SK-N-SH (cell line): ENCODE data around the gene SPECC1L. TPM values are rescaled to one million over a fixed set of nuclear protein-coding genes. Genes with fewer than 3 reads are reported as not detected.
"Not testable (repeated sequence)": the region's sequence is repeated elsewhere in the genome, so short reads cannot be mapped to it uniquely, and the experiment has no call there.

ENCODE experiments used
- CTCF ChIA-PET: fragments of 300-600, 350-600 bp; formaldehyde crosslinking; extraction: SDS; loops from one replicate; lab custom pipeline; 2021; lab: Yijun Ruan, JAX
- POLR2A ChIA-PET: fragments of 350-600 bp; sonication (Branson Sonifier 250); formaldehyde crosslinking; extraction: SDS; loops from one replicate; lab custom pipeline; 2020; ENCODE audit warnings: antibody characterized with exemption, inconsistent platforms; lab: Yijun Ruan, JAX
- DNase-seq: peaks from one replicate; pipeline ENCODE4 v3.0.0; 2012
- H2AFZ ChIP-seq: fragments of 200-600 bp; sonication (generic); 2 replicates; pipeline ENCODE4 v1.8.1; 2016; ENCODE audit warnings: antibody characterized with exemption, mild to moderate bottlenecking, low read depth
- H3F3A ChIP-seq: fragments of 200-600 bp; sonication (generic); replicated peaks from 2 replicates; pipeline ENCODE3; 2016; ENCODE audit warnings: antibody characterized with exemption, mild to moderate bottlenecking; ENCODE audit not compliant: insufficient read depth
- H3K27ac ChIP-seq, 2 experiments: fragments of 200-500 bp in 1 of 2; fragments of 200-600 bp in 1 of 2; sonication (Bioruptor generic) in 1 of 2; sonication (generic), shearing (Covaris generic) in 1 of 2; 2 replicates each; pipeline versions ENCODE4 v1.5.1 to v1.6.1; 2014 to 2016; ENCODE audit warnings: low read depth in 2 of 2, inconsistent platforms in 1 of 2, low read length in 1 of 2, mild to moderate bottlenecking in 1 of 2, mixed read lengths in 1 of 2
- H3K27me3 ChIP-seq: fragments of 200-600 bp; sonication (generic), shearing (Covaris generic); 2 replicates; pipeline ENCODE4 v1.6.1; 2016; ENCODE audit warnings: mixed run types; ENCODE audit not compliant: insufficient read depth
- H3K36me3 ChIP-seq, 2 experiments: fragments of 200-500 bp in 1 of 2; fragments of 200-600 bp in 1 of 2; sonication (Bioruptor generic) in 1 of 2; sonication (generic) in 1 of 2; replicated peaks in 1 of 2; 2 replicates each; pipeline versions ENCODE3 to v1.5.1; 2014 to 2016; ENCODE audit warnings: low read length in 1 of 2, mild to moderate bottlenecking in 1 of 2; ENCODE audit not compliant: insufficient read depth in 2 of 2, control insufficient read depth in 1 of 2
- H3K4me1 ChIP-seq, 2 experiments: fragments of 200-500 bp in 1 of 2; fragments of 200-600 bp in 1 of 2; sonication (Bioruptor generic) in 1 of 2; sonication (generic), shearing (Covaris generic) in 1 of 2; 2 replicates each; pipeline versions ENCODE4 v1.5.1 to v1.6.1; 2014 to 2016; ENCODE audit warnings: low read depth in 1 of 2, low read length in 1 of 2, mixed run types in 1 of 2; ENCODE audit not compliant: insufficient read depth in 2 of 2, control insufficient read depth in 1 of 2
- H3K4me2 ChIP-seq: fragments of 200-600 bp; sonication (generic), shearing (Covaris generic); 2 replicates; pipeline ENCODE4 v1.6.1; 2017; ENCODE audit warnings: mixed run types
- H3K4me3 ChIP-seq, 2 experiments: fragments of 200-500 bp in 1 of 2; fragments of 200-600 bp in 1 of 2; sonication (Bioruptor generic) in 1 of 2; sonication (generic), shearing (Covaris generic) in 1 of 2; 2 replicates each; pipeline versions ENCODE4 v1.5.1 to v1.8.1; 2014 to 2016; ENCODE audit warnings: low read depth in 2 of 2, inconsistent platforms in 1 of 2, low read length in 1 of 2, mild to moderate bottlenecking in 1 of 2, mixed read lengths in 1 of 2, moderate library complexity in 1 of 2
- H3K79me2 ChIP-seq: fragments of 200-600 bp; sonication (generic); 2 replicates; pipeline ENCODE4 v1.8.1; 2017; ENCODE audit warnings: mild to moderate bottlenecking; ENCODE audit not compliant: insufficient read depth
- H3K9ac ChIP-seq: fragments of 200-600 bp; sonication (generic); 2 replicates; pipeline ENCODE4 v1.6.1; 2017; ENCODE audit warnings: mixed run types
- H3K9me2 ChIP-seq: fragments of 200-600 bp; sonication (generic); 2 replicates; pipeline ENCODE4 v1.6.1; 2017; ENCODE audit warnings: mixed run types
- H3K9me3 ChIP-seq: fragments of 200-600 bp; sonication (generic); 2 replicates; pipeline ENCODE4 v1.6.1; 2017; ENCODE audit warnings: mixed run types, mild to moderate bottlenecking, moderate library complexity
- H4K20me1 ChIP-seq: fragments of 200-600 bp; sonication (generic); 2 replicates; pipeline ENCODE4 v1.6.1; 2017; ENCODE audit warnings: mild to moderate bottlenecking, mixed run types; ENCODE audit not compliant: insufficient read depth
- CTCF ChIP-seq: fragments of 200-600 bp; sonication (generic); IDR thresholded peaks from 2 replicates; pipeline ENCODE4 v1.6.1; 2017; ENCODE audit warnings: antibody characterized with exemption, mild to moderate bottlenecking, moderate library complexity
- RAD21 ChIP-seq: IDR thresholded peaks from 2 replicates; pipeline ENCODE4 v1.6.1; 2012; ENCODE audit warnings: mild to moderate bottlenecking, low read length
- SMC3 ChIP-seq: IDR thresholded peaks from 2 replicates; pipeline ENCODE4 v1.6.1; 2012; ENCODE audit warnings: low read depth, low read length, improper control_type of control experiment
- WGBS: methylation state at CpG from one replicate; pipeline ENCODE4 v1.1.6; 2017; ENCODE audit warnings: low lambda C conversion rate; 5-methylcytosine and 5-hydroxymethylcytosine counted together
- polyA plus RNA-seq, 3 experiments: library from polyadenylated mRNA; depleted of rRNA; stranded (reverse); fragments of >200 nt; gene quantifications; 2 replicates each; pipeline ENCODE4 v1.2.3, GENCODE V29; 2012

Gene SPECC1L
- polyA plus RNA-seq, 1 of the 3 experiments (the other 2 are of a cell fraction), result 22.9 TPM

GRCh38 chr22:24259459-24259858, 11.2 kb upstream of the SPECC1L start:
- CTCF ChIA-PET, result not testable (repeated sequence)
- H2AFZ ChIP-seq, result 0 out of 2 replicates have a peak overlapping the region, but pooled peaks have one; percentile 22

GRCh38 chr22:24262185-24262749, 8.4 kb upstream of the SPECC1L start:
- POLR2A ChIA-PET, H3K9me3 ChIP-seq: not testable (repeated sequence)

More at GRCh38 chr22:24259459-24259858, 11.2 kb upstream of the SPECC1L start:
- H3K9me2 ChIP-seq, H4K20me1 ChIP-seq, H3K4me3 ChIP-seq, H3K4me2 ChIP-seq, H3K27ac ChIP-seq, H3K9ac ChIP-seq, H3K4me1 ChIP-seq, POLR2A ChIA-PET, H3K27me3 ChIP-seq, H3K36me3 ChIP-seq, H3K9me3 ChIP-seq, H3K79me2 ChIP-seq, H3F3A ChIP-seq: not testable (repeated sequence)
- TF ChIP-seq SMC3 (peak; percentile 57), RAD21 (peak; percentile 65), CTCF (peak; percentile 57)
- peak; percentile 69 for DNase-seq
- 40% methylated on average over 1 of the region's 10 CpGs for WGBS

GRCh38 chr22:24263479-24263878, 7.2 kb upstream of the SPECC1L start:
- H3F3A ChIP-seq, H3K9me2 ChIP-seq, H3K9ac ChIP-seq, H3K27me3 ChIP-seq, H3K4me3 ChIP-seq, DNase-seq, H3K27ac ChIP-seq, H3K79me2 ChIP-seq, H4K20me1 ChIP-seq, CTCF ChIA-PET, H3K4me2 ChIP-seq, H3K9me3 ChIP-seq, H2AFZ ChIP-seq, H3K36me3 ChIP-seq, POLR2A ChIA-PET, H3K4me1 ChIP-seq: not testable (repeated sequence)
- WGBS, result 97% methylated on average over 14 of the region's 19 CpGs

More at GRCh38 chr22:24262185-24262749, 8.4 kb upstream of the SPECC1L start:
- CTCF ChIA-PET, H3K4me2 ChIP-seq, H3K36me3 ChIP-seq, H3K4me3 ChIP-seq, H3K27ac ChIP-seq, H3K9me2 ChIP-seq, H2AFZ ChIP-seq, H3K27me3 ChIP-seq, H4K20me1 ChIP-seq, H3K79me2 ChIP-seq, H3K9ac ChIP-seq, DNase-seq, H3F3A ChIP-seq, H3K4me1 ChIP-seq: not testable (repeated sequence)
- 87% methylated on average over 12 of the region's 18 CpGs for WGBS

- H3K36me3 ChIP-seq, H3K9ac ChIP-seq, H3K4me1 ChIP-seq, H3K4me3 ChIP-seq, H3K27me3 ChIP-seq, H3K9me3 ChIP-seq, H3K4me2 ChIP-seq, POLR2A ChIA-PET, DNase-seq, H4K20me1 ChIP-seq, H3K9me2 ChIP-seq, H3F3A ChIP-seq, H3K79me2 ChIP-seq, CTCF ChIA-PET: not testable (repeated sequence)
- Histone ChIP-seq H3K27ac (peak overlapping the region; percentile 22 to 27; a peak in 2 of 4 replicates), H2AFZ (0 out of 2 replicates have a peak overlapping the region, but pooled peaks have one; percentile 53)
- 91% methylated on average over 2 of the region's 9 CpGs for WGBS
These were observed 6.2 kb upstream of the SPECC1L start for GRCh38 chr22:24264329-24264896.
